ENCODE measurements around the gene PDE4A. TPM values are rescaled to one million over a fixed set of nuclear protein-coding genes. Genes with fewer than 3 reads are reported as not detected.
"Not testable (repeated sequence)": the region's sequence is repeated elsewhere in the genome, so short reads cannot be mapped to it uniquely, and the experiment has no call there.

The PDE4A gene
- total RNA-seq, 1 experiment from 2014 or later: 3.7 TPM

GRCh38 chr19:10454267-10454666, 33.9 kb downstream of the PDE4A start:
- Histone ChIP-seq H3K27me3 (no peaks in the 10 kb centered on the region), H3K4me1 (peaks cover 14% of the 10 kb centered on the region), H3K9me3 (replicated peaks) (no peaks in the 10 kb centered on the region), H3K27ac (no peak overlapping the region), H3K4me3 (no peak overlapping the region), H3K36me3 (no peaks in the 10 kb centered on the region)
- peak; percentile 72 to 77 for DNase-seq

GRCh38 chr19:10458733-10459132, 38.4 kb downstream of the PDE4A start:
- not testable (repeated sequence) for H3K9me3 ChIP-seq (replicated peaks); H3K4me3 ChIP-seq; H3K27me3 ChIP-seq; H3K4me1 ChIP-seq; H3K27ac ChIP-seq; DNase-seq; H3K36me3 ChIP-seq

- Histone ChIP-seq H3K9me3 (replicated peaks) (no peaks in the 10 kb centered on the region), H3K27me3 (no peaks in the 10 kb centered on the region), H3K4me1 (no peaks in the 10 kb centered on the region), H3K27ac (no peak overlapping the region), H3K36me3 (no peaks in the 10 kb centered on the region), H3K4me3 (no peak overlapping the region)
- no peak for DNase-seq
These were observed 40.3 kb downstream of the PDE4A start for GRCh38 chr19:10460714-10461046.

- H3K27ac ChIP-seq: peak overlapping the region; percentile 30; the same call in 1 of the 2 replicates
These were observed 41.0 kb downstream of the PDE4A start for GRCh38 chr19:10461047-10461949.

GRCh38 chr19:10462042-10462441, 41.7 kb downstream of the PDE4A start:
- not testable (repeated sequence) for H3K27me3 ChIP-seq, H3K4me3 ChIP-seq, H3K27ac ChIP-seq

More at GRCh38 chr19:10461047-10461949, 41.0 kb downstream of the PDE4A start:
- DNase-seq: peak; percentile 72 to 84
- no peaks in the 10 kb centered on the region for H3K36me3 ChIP-seq
- no peaks in the 10 kb centered on the region for H3K9me3 ChIP-seq (replicated peaks)
- no peak overlapping the region for H3K4me3 ChIP-seq
- H3K4me1 ChIP-seq: no peaks in the 10 kb centered on the region
- no peaks in the 10 kb centered on the region for H3K27me3 ChIP-seq

GRCh38 chr19:10462557-10462956, 42.2 kb downstream of the PDE4A start:
- no peak for DNase-seq
- H3K36me3 ChIP-seq: no peaks in the 10 kb centered on the region
- H3K4me1 ChIP-seq: no peaks in the 10 kb centered on the region
- no peak overlapping the region for H3K27ac ChIP-seq
- H3K4me3 ChIP-seq: no peak overlapping the region
- no peaks in the 10 kb centered on the region for H3K9me3 ChIP-seq (replicated peaks)
- no peaks in the 10 kb centered on the region for H3K27me3 ChIP-seq

More at GRCh38 chr19:10462042-10462441, 41.7 kb downstream of the PDE4A start:
- H3K36me3 ChIP-seq; DNase-seq; H3K9me3 ChIP-seq (replicated peaks); H3K4me1 ChIP-seq: not testable (repeated sequence)

GRCh38 chr19:10464456-10464855, 44.1 kb downstream of the PDE4A start:
- no peaks in the 10 kb centered on the region for H3K36me3 ChIP-seq
- H3K27ac ChIP-seq: no peak overlapping the region
- H3K4me1 ChIP-seq: no peaks in the 10 kb centered on the region
- no peak overlapping the region for H3K4me3 ChIP-seq
- DNase-seq: no peak
- H3K27me3 ChIP-seq: no peaks in the 10 kb centered on the region
- H3K9me3 ChIP-seq (replicated peaks): no peaks in the 10 kb centered on the region

- Histone ChIP-seq H3K4me3 (no peak overlapping the region), H3K36me3 (no peaks in the 10 kb centered on the region), H3K27me3 (no peaks in the 10 kb centered on the region), H3K4me1 (no peaks in the 10 kb centered on the region), H3K27ac (no peak overlapping the region), H3K9me3 (replicated peaks) (no peaks in the 10 kb centered on the region)
- DNase-seq: no peak
These were observed 46.9 kb downstream of the PDE4A start for GRCh38 chr19:10467104-10467706.

GRCh38 chr19:10468133-10468532, 47.8 kb downstream of the PDE4A start:
- Histone ChIP-seq H3K4me3 (no peak overlapping the region), H3K9me3 (replicated peaks) (no peaks in the 10 kb centered on the region), H3K36me3 (no peaks in the 10 kb centered on the region), H3K4me1 (no peaks in the 10 kb centered on the region), H3K27me3 (no peaks in the 10 kb centered on the region), H3K27ac (no peak overlapping the region)
- DNase-seq: no peak

GRCh38 chr19:10471909-10472308, 51.6 kb downstream of the PDE4A start:
- Histone ChIP-seq H3K4me1 (no peaks in the 10 kb centered on the region), H3K36me3 (no peaks in the 10 kb centered on the region), H3K27me3 (no peaks in the 10 kb centered on the region), H3K27ac (no peak overlapping the region), H3K4me3 (no peak overlapping the region), H3K9me3 (replicated peaks) (no peaks in the 10 kb centered on the region)
- peak in 1 of 2 experiments; percentile 37 for DNase-seq

- no peak overlapping the region for H3K4me3 ChIP-seq
- H3K9me3 ChIP-seq (replicated peaks): no peaks in the 10 kb centered on the region
- DNase-seq: no peak
- H3K4me1 ChIP-seq: no peaks in the 10 kb centered on the region
- H3K27ac ChIP-seq: no peak overlapping the region
- H3K27me3 ChIP-seq: no peaks in the 10 kb centered on the region
- H3K36me3 ChIP-seq: no peaks in the 10 kb centered on the region
These were observed 52.9 kb downstream of the PDE4A start for GRCh38 chr19:10473192-10473591.

- H3K4me1 ChIP-seq: no peaks in the 10 kb centered on the region
- H3K4me3 ChIP-seq: no peak overlapping the region
- no peak overlapping the region for H3K27ac ChIP-seq
- DNase-seq: no peak
- no peaks in the 10 kb centered on the region for H3K36me3 ChIP-seq
- no peaks in the 10 kb centered on the region for H3K9me3 ChIP-seq (replicated peaks)
- H3K27me3 ChIP-seq: no peaks in the 10 kb centered on the region
These were observed 54.7 kb downstream of the PDE4A start for GRCh38 chr19:10474962-10475451.

- no peaks in the 10 kb centered on the region for H3K4me1 ChIP-seq
- H3K36me3 ChIP-seq: no peaks in the 10 kb centered on the region
- no peak for DNase-seq
- no peaks in the 10 kb centered on the region for H3K27me3 ChIP-seq
- no peak overlapping the region for H3K27ac ChIP-seq
- no peaks in the 10 kb centered on the region for H3K9me3 ChIP-seq (replicated peaks)
- H3K4me3 ChIP-seq: no peak overlapping the region
These were observed 58.1 kb downstream of the PDE4A start for GRCh38 chr19:10478476-10478875.

GRCh38 chr19:10478903-10479384, 58.6 kb downstream of the PDE4A start:
- Histone ChIP-seq H3K4me3 (no peak overlapping the region), H3K36me3 (no peaks in the 10 kb centered on the region), H3K27me3 (no peaks in the 10 kb centered on the region), H3K9me3 (replicated peaks) (no peaks in the 10 kb centered on the region), H3K4me1 (no peaks in the 10 kb centered on the region), H3K27ac (no peak overlapping the region)
- peak; percentile 73 to 78 for DNase-seq

- H3K36me3 ChIP-seq: peaks cover 30% of the 10 kb centered on the region
- H3K4me1 ChIP-seq: no peaks in the 10 kb centered on the region
These were observed 66.2 kb downstream of the PDE4A start for GRCh38 chr19:10486551-10486950.

More at GRCh38 chr19:10486551-10486950, 66.2 kb downstream of the PDE4A start:
- Histone ChIP-seq H3K4me3 (no peak overlapping the region), H3K27ac (no peak overlapping the region), H3K9me3 (replicated peaks) (no peaks in the 10 kb centered on the region), H3K27me3 (no peaks in the 10 kb centered on the region)
- no peak for DNase-seq
